ENCODE data around the gene IFT22. TPM values are rescaled to one million over a fixed set of nuclear protein-coding genes. Genes with fewer than 3 reads are reported as not detected.

Gene IFT22
- total and polyA plus RNA-seq, 2 experiments from 2014 or later, result 13.8 to 38.8 TPM

DNA sequence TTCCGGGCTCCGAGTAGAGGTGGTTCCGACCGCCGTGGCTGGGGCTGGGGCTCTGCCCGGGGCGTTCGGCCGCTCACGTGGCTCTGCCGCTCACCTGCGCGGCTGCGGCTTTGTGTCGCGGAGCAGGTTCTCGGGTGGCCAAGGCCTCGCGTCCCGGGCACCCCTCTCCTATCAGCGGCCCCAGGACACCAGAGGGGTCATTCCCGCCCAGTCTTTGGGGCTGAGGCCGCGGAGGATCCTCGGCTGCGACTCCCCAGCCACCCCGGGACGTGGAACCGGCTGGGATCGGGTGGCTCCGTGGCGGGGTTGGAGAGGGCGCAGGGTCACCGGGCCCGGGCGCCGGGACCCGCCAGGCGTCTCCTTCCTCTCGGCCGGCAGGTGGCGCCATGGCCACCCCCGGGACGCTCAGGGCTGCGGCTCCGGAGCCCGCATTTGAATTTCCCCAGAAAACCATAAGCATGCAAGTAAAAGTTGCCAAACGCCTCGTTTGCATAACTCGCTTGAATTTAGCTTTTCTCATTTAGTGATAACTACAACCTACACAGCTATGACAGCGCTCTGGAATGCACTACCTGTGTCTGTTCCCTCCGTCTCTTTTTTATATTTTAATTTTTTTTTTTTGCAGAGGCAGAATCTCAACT is 42.2 kb upstream of the IFT22 start:
- Mint-ChIP-seq H3K27me3 (ENCODE audit: insufficient read depth, low read depth, poor library complexity) (peaks cover 13% of the 10 kb centered on the region), H3K9me3 (peaks cover 12% of the 10 kb centered on the region), H3K4me3 (peak overlapping the region; percentile 89), H3K27ac (no peak overlapping the region), H3K4me1 (peaks cover 21% of the 10 kb centered on the region), H3K36me3 (ENCODE audit: low read depth) (peaks cover 39% of the 10 kb centered on the region)
- ATAC-seq (peak; percentile 87), DNase-seq (ENCODE audit: low spot score) (peak; percentile 83)
- Histone ChIP-seq H4K20me1 (replicated peaks; ENCODE audit: insufficient read depth) (peaks cover 3% of the 10 kb centered on the region; the same call in 1 of the 2 replicates), H3K4me1 (ENCODE audit: insufficient read depth) (peaks cover 18% of the 10 kb centered on the region; the same call in 1 of the 2 replicates), H3F3A (replicated peaks; ENCODE audit: low read depth) (no peaks in the 10 kb centered on the region; the same call in 1 of the 2 replicates), H3K79me2 (replicated peaks; ENCODE audit: insufficient read depth) (peaks cover 53% of the 10 kb centered on the region), H3K27me3 (ENCODE audit: insufficient read depth) (peaks cover 11% of the 10 kb centered on the region), H3K4me2 (peak overlapping the region; percentile 93), H3K9me2 (ENCODE audit: insufficient read depth) (no peaks in the 10 kb centered on the region), H3K4me3 (peak overlapping the region; percentile 92), H3K36me3 (ENCODE audit: insufficient read depth) (no peaks in the 10 kb centered on the region), H2AFZ (peak overlapping the region; percentile 88; the same call in 1 of the 2 replicates), H3K27ac (ENCODE audit: low read depth) (peak overlapping the region; percentile 11; the same call in 1 of the 2 replicates)
- TF ChIP-seq JUNB (IDR thresholded peaks at IDR 0.05; ENCODE audit: unreplicated experiment) (no peak), POLR2AphosphoS5 (IDR thresholded peaks at IDR 0.05; ENCODE audit: low read depth) (peak; percentile 54)
- TF ChIP-seq, protein P1, sequence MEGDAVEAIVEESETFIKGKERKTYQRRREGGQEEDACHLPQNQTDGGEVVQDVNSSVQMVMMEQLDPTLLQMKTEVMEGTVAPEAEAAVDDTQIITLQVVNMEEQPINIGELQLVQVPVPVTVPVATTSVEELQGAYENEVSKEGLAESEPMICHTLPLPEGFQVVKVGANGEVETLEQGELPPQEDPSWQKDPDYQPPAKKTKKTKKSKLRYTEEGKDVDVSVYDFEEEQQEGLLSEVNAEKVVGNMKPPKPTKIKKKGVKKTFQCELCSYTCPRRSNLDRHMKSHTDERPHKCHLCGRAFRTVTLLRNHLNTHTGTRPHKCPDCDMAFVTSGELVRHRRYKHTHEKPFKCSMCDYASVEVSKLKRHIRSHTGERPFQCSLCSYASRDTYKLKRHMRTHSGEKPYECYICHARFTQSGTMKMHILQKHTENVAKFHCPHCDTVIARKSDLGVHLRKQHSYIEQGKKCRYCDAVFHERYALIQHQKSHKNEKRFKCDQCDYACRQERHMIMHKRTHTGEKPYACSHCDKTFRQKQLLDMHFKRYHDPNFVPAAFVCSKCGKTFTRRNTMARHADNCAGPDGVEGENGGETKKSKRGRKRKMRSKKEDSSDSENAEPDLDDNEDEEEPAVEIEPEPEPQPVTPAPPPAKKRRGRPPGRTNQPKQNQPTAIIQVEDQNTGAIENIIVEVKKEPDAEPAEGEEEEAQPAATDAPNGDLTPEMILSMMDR (conservative IDR thresholded peaks at IDR 0.05; ENCODE audit: low read depth in 2 of 2), result peak; percentile 74 to 84

DNA sequence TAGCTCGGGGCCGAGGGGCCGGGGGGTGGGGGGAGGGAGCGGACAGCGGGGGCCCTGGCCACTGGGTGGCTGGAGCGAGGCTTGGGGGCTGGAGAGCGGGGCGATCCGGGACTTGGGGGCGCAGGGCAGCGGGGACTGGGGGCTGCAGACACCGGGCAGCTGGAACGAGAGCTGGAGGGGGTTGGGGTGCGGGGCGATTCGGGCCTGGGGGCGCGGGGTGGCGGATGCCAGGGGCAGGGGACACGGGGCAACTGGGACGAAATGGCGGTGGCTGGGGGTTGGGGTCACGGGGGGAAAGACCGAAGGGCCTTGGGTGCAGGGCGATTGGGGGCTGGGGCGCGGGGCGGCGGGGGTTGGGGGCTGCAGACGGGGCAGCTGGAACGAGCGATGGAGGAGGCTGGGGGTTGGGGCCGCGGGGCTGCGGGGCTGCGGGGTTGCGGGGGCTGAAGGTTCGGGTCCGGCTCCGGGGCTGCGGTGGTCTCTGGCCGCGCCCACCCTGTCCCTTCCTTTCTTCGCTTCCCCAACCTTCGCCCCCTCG is 41.7 kb upstream of the IFT22 start:
- Histone ChIP-seq H3K4me3 (peak overlapping the region; percentile 92), H3K36me3 (ENCODE audit: insufficient read depth) (no peaks in the 10 kb centered on the region), H3K4me1 (ENCODE audit: insufficient read depth) (peaks cover 18% of the 10 kb centered on the region; the same call in 1 of the 2 replicates), H3F3A (replicated peaks; ENCODE audit: low read depth) (no peaks in the 10 kb centered on the region; the same call in 1 of the 2 replicates), H3K79me2 (replicated peaks; ENCODE audit: insufficient read depth) (peaks cover 47% of the 10 kb centered on the region), H3K4me2 (peak overlapping the region; percentile 95), H3K27me3 (ENCODE audit: insufficient read depth) (peaks cover 11% of the 10 kb centered on the region), H3K27ac (ENCODE audit: low read depth) (no peak overlapping the region), H3K9me2 (ENCODE audit: insufficient read depth) (no peaks in the 10 kb centered on the region), H4K20me1 (replicated peaks; ENCODE audit: insufficient read depth) (peaks cover 3% of the 10 kb centered on the region; the same call in 1 of the 2 replicates), H2AFZ (peak overlapping the region; percentile 88; the same call in 1 of the 2 replicates)
- H3K27ac Mint-ChIP-seq, result no peak overlapping the region
- peaks cover 33% of the 10 kb centered on the region for H3K36me3 Mint-ChIP-seq (ENCODE audit: low read depth)
- H3K4me3 Mint-ChIP-seq, result peak overlapping the region; percentile 89; the same call in 2 of the 3 replicates
- H3K27me3 Mint-ChIP-seq (ENCODE audit: insufficient read depth, low read depth, poor library complexity), result peaks cover 13% of the 10 kb centered on the region
- H3K9me3 Mint-ChIP-seq, result peaks cover 12% of the 10 kb centered on the region
- TF ChIP-seq, protein P1 (conservative IDR thresholded peaks at IDR 0.05; ENCODE audit: low read depth in 2 of 2), result no peak
- TF ChIP-seq, protein P2, sequence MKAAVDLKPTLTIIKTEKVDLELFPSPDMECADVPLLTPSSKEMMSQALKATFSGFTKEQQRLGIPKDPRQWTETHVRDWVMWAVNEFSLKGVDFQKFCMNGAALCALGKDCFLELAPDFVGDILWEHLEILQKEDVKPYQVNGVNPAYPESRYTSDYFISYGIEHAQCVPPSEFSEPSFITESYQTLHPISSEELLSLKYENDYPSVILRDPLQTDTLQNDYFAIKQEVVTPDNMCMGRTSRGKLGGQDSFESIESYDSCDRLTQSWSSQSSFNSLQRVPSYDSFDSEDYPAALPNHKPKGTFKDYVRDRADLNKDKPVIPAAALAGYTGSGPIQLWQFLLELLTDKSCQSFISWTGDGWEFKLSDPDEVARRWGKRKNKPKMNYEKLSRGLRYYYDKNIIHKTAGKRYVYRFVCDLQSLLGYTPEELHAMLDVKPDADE (IDR thresholded peaks at IDR 0.05), result no peak
- TF ChIP-seq ZNF331 (CRISPR knock-in tag; IDR thresholded peaks at IDR 0.05; ENCODE audit: low read depth), result no peak
- TF ChIP-seq CREB1 (CRISPR knock-in tag; IDR thresholded peaks at IDR 0.05; ENCODE audit: low read depth), result no peak
- no peak for TF ChIP-seq EZH2phosphoT487 (IDR thresholded peaks at IDR 0.05; ENCODE audit: unreplicated experiment)
- no peak for TF ChIP-seq POLR2AphosphoS5 (IDR thresholded peaks at IDR 0.05; ENCODE audit: low read depth)
- TF ChIP-seq NANOG (IDR thresholded peaks at IDR 0.05; ENCODE audit: borderline replicate concordance), result no peak
- peak; percentile 30 for ATAC-seq
- DNase-seq (ENCODE audit: low spot score), result no peak
- H3K4me1 Mint-ChIP-seq, result peaks cover 16% of the 10 kb centered on the region
